Stimulated activated CD8-positive, alpha-beta memory T cell treated with anti-CD3 and anti-CD28 coated beads, Interleukin-15, amount 100 ng/mL, for 24 hours (primary cell): Measurements from ENCODE around the gene MICAL2.
"Not testable (repeated sequence)": the region's sequence is repeated elsewhere in the genome, so short reads cannot be mapped to it uniquely, and the experiment has no call there.

Experiments used
- DNase-seq: peaks from one replicate; pipeline ENCODE4 v3.0.0-alpha.2; 2020; ENCODE audit warnings: low read depth

MICAL2 gene

DNA sequence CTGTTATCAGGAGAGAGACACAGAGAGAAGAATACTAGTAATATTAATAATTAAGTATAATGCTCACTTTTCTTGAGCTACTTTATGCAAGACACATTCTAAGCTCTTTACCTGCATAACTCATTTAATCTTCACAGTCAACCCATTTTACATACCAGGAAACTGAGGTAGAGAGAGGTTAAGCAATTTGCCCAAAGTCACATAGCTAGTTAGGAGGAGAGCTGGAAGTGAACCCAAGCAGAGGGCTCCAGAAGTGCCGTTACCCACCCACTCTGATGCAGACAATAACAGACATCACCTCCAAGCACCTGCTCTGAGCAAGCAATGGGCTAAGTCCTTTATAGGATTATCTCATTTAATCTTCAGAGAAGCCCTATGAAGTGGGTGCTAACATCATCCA, 24.8 kb downstream of the MICAL2 start:
- DNase-seq: no peak

DNA sequence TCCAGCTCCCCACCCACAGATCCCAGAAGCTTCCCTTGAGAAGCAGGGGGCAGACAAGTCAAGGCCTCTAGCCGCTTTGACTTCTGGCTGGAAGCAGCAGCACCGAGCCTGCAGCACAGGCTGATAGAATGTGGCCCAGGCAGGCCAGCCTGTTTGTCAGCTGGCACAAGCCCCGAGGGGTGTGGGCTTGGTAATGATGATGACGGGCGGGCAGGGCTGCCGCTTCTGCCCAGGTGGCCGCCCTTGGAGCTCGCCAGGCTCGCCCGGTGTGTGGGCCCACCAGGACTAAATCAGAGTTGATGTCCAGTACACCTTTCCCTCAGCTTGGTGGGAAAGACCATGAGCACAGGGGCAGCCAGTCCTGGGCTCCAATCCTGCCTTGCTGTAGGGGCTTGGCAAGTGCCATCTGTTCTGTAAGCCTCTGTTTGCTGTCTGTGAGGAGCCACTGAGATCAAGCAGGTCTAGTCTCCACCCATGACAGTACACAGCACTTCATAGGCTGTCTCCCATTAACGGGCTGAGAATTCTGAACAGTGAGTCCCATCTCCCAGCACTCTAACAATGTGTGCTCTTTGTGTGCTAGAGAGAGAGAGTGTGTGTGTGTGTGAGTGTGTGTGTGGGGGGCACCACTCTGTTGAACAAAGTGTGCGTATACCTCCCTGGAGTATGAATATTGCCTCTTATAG, 26.8 kb downstream of the MICAL2 start:
- no peak for DNase-seq

DNA sequence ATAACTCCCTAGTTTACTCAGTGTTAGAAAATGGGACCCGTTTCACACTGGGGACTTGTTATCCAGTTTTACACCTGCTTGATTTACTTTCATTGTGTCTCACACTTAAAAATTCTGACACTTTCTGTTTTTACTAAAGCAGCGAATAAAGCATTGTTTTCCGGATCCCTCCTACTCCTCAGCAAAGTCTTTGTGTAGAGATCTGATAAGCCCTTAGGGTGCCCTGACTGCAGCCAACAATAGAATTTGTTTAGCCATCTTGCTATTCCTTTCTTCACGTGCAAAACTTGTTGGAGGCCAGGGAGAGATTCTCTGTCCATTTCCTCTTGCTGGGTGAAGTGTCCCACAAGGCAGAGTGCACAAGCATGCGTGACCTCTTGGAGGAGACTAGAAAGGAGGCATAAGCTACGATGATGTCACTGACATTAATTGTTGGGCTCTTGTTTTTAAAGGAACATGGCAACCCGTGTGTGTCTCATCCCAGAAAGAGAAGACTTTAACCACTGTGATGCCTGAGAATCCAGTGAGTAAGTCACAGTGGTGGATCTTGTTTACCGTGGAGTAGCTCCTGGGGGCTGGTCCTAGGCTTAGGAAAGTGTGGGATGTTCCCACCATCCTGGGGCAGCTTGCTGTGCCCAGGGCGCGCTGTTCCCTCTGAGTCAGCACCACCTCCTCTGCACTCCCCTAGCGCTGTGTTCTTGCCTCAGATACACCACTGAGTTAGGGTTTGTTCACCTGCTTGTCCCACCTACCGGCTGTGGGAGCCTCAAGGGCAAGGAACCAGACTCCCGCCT, 27.7 kb downstream of the MICAL2 start:
- DNase-seq: no peak

DNA sequence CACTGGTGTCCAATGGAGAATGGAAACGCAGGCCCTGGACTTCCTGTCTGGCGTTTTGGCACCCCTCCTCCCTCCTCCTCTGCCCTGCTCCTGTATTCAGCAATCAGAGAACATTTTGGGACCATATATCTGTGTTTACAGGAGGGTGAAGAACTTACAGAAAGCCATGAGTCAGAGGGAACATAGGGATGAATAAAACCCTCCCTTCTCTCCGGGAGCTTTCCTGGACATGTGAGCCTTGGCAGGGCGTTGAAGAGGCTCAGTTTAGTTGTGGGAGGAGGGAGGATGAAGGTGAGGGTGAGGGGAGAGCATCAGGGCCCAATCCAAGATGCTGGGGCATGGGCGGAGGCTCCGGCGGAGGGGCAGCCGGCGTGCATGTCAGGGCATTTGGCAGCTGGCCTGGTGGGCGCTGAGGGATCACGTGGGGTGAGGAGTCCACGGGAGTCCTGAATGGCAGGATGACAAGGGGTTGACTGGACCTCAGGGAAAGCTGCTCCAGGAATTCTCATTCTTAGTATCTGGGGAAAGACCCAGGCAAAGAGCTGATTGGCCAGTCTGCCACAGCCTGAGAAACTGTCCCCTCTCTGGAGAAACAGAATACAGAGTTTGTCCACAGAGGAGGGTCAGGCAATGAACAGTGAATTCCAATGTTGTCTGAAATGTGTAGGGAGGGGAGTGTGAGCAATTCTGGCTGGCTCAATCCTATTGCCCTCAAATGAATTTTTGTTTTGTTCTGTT, 28.9 kb downstream of the MICAL2 start:
- DNase-seq: no peak

DNA sequence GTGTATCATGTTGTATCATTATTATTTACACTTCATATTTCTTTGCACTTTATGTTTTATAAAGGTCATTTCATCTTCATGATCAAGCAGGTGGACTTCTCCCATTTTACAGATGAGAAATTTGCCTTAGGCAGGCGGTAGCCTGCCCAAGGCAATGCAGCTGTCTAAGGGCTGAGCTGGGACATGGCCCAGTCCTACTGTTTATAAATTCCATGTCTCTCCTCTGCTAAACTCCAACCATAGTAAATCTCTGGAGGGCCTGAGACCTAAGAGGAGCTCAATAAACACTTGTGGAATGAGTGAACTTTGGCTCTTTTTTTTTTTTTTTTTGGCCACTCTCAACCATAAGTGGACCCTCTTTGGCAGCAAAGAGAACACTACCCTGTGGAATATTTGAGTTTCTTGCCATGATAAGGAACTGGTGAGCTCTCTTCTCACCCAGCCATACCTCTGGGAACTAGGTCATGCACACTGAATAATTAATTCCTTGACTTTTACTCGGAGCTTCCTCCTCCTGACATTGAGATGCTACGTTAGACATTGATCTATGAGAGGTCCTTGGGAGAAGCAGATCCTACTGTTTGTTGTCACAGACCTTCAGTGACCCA, 29.9 kb downstream of the MICAL2 start:
- no peak for DNase-seq

DNA sequence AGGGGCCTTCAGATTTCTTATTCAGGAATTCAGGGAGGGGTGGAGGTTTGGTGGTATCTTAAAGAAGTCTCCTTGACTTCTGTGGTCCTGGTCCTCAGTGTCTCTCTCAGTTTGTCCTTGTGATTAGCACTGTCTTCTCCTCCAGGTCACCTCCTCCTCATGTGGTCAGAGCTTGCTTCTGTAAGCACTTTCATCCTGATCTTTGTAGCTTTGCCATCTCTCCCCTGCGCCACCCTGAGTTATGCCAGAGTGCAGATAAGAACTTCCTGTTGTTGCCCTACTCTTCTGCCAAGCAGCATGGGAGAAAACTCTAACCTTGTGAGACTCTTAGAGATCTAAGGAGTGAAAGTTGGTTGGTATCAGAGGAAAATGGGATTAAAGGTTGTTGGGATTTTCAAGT, 30.9 kb downstream of the MICAL2 start:
- DNase-seq: no peak

DNA sequence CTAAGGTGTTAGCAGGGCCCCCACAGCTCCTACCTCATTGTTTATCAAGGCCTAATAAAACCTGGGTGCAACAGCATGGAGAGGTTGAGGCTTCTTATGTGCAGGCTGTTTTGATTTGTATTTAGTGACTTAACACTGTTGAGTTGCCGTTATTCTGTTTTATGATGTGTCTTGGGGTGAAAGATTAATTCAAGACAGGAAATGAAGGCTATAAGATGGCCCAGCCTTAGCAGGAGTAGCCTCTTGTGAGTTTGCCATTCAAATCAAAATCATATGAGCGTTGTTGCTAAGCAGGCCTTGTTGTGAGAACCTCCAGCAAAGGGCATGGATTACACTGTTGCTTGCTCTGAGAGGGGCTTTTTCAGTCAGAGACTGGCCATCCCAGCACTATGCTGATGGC, 31.8 kb downstream of the MICAL2 start:
- DNase-seq: no peak

DNA sequence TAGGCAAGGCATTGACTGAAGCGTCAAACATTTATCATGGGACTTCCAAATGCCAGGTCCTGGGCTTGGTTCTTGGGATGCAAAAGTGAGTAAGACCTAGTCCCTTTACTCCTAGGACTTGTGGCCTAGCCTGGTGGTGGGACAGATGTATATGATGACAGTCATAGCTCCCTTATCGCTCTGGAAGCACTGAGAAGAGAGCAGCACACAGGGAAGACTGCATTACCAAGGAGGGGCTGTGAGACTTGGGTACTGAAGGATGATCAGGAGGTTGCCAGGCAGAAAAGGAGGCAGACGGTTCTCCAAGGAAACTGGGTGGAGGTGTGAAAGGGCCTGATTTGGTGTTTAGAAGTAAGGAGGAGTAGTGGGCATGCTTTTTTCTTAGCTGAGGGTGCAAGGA, 32.5 kb downstream of the MICAL2 start:
- no peak for DNase-seq

DNA sequence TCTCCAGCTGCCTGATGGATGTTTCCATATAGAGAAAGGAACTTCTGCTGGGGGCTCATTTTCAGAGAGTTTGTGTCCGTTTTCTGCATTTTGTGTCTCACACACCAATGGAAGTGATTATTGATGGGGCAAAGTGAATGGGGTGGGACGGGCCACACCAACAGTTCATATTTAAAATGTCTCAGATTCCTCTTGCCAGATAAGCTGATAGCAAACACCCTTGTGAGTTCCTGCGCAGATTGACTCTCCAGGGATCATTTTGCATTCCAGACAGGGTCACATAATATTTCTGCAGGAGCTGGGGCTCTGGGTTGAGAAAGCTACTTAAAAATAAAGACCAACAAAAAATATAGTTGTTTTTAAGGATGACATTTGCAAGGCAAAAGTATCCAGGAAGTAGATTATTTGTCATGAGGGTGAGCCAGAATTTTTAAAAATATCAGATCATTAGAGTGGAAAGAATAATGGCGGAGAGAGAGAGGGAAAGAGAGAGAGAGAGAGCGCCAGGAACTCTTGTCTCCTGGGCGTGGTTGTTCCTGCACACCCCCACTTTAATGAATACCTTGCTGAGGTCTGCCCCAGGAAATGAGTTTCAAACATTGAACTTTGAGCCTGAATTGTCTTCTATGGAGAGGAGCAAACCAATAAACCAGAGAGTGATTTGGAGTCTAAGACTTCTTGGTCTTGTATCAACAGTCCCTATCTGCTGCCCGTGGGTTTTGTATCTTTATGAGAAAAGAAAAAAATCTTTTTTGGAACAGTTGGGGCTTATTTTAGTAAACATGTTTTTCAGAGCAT, 33.3 kb downstream of the MICAL2 start:
- no peak for DNase-seq

DNA sequence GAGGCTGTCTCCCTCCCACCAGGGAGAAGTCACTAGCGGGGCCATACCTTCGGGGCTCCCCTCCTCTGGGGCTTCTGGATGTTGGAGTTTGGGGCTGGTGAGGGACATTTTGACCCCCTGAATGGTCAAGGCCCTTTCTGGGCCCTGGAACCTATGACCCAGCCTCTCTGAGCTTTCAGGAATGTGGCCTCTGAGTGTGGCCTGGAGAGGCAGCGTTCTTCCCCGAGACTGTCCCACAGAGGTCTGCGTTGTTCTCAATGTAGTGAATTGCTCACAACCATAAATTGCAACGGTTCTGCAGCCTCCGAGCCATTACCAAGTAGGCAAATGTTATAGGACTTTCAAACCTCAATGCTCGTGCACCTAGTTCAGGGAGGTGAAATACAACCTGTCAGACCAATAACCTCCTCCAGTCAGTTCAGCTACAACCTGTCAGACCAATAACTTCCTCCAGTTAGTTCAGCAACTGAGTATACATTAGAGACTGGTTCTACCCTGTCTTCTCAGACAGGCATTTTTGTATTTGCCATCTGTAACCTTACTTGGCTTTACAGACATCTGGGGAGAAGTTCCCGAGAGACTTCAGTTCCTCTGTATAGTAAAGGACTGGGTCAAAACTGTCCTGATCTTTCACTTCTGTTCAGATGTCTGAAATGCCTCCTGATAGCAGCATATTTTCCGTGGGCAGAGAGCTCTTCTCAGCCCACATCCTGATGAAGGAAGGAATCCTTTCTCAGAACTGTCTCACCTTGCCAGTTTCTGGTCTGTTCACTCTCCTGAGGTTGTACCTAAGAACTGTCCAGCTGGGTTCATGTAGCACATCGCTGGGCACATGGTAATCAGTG, 34.2 kb downstream of the MICAL2 start:
- no peak for DNase-seq

DNA sequence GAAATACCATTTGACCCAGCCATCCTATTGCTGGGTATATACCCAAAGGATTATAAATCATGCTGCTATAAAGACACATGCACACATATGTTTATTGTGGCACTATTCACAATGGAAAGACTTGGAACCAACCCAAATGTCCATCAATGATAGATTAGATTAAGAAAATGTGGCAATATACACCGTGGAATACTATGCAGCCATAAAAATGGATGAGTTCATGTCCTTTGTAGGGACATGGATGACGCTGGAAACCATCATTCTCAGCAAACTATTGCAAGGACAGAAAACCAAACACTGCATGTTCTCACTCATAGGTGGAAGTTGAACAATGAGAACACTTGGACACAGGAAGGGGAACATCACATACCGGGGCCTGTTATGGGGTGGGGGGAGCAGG, 36.3 kb downstream of the MICAL2 start:
- DNase-seq: not testable (repeated sequence)

DNA sequence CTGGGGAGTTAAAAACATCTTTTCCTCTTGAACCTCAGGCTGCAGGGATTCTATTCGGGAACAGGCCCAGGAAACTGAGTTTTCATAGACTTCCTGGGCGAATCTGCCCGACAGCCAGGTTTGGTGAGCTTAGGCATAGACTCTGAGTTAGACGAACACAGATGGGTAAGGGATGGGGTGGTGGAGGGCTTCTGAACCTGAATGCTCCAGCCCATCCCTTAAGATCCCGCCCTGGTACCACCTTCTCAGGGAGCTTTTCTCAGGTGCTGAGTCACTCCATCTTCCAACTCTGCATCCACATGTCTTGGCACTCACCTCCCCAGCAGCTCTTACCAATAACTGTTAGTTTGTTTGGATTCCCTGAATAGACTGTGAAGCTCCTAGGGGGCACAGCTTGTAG, 37.4 kb downstream of the MICAL2 start:
- DNase-seq: no peak

DNA sequence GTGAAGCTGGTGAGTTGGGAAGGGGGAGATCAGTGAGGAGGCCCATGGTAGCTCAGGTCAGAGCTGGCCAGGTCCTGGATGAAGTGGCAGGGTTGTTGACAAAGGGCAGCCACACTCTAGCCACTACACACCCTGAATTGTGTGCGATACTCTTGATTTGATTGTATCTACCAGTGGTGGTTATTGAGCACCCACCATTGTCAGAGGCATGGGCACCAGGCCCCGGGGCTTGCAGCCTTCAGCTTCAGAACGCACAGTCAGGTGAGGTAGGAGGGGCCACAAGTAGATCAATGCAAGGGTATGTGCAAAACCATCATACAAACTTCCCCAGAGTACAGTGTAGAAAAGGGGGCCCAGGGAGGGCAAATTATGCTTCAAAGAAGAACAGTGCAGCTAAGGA, 38.1 kb downstream of the MICAL2 start:
- DNase-seq: no peak

DNA sequence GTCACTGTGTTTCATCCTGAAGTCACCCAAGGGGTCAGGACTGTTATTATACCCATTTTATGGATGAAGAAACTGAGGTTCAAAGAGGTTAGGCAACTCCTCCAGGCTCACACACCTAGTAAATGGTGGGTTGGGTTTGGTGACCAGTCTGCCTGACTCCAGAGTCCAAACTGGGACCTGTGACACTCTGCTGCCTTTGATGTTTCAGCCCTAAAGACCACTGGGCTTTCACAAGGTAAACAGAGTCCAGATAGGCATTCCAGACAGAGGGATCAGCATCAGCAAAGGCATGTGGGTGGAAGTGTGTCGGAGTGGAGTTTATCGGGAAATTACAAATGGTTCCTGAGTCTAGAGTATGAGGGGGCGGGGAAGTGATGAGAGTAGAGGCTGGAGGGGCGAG, 38.5 kb downstream of the MICAL2 start:
- no peak for DNase-seq

DNA sequence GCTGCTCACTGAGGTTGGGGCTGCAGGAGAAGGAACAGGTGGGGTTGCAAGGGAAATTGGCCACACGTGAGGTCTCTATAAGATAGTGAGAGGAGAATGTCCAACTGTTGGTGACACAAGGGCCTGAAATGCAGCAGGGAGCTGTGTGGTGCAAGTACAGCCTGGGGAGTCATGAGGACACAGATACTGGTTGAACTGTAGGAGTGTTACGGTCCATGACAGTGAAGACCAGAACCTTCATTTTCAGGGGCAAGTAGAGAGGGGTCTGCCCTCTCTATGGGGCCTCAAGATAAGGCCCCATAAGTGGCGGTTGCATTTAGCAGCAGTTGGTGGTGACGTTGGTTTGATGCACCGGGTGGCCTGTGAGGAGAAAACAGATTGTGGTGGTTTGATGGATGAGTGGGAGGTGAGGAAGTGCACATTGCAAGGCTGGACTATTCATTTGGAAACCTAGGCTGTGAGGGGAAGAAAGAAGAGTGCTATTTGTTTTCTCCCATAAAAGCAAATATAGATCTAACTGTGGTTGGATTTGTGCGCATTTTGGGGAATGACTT, 39.4 kb downstream of the MICAL2 start:
- DNase-seq: no peak

DNA sequence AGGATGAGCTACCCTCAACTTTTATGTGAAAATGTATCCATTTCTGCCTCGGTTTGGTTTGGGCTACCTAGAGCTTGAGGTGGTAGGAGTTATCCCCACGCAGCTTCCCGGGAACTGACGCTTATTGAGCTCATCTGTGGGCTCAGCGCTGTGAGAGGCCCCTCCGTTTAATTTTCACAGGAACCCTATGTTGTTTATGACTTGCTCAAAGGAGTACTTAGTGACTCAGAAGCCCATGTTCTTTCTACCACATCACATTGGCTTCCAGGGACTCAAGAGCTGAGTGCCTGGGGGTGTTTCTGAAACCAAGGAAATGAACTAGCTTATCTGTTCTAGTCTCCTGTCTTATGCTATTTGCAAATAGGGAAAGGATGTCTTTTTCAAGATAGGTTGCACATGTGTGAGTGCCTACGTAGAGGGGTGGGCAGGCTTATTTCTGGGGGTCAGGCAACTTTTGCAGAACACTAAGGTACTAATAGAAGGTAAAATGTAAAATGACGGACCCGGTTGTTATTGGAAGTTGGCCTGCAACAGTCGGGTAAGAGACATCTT, 40.5 kb downstream of the MICAL2 start:
- peak; percentile 17 for DNase-seq

DNA sequence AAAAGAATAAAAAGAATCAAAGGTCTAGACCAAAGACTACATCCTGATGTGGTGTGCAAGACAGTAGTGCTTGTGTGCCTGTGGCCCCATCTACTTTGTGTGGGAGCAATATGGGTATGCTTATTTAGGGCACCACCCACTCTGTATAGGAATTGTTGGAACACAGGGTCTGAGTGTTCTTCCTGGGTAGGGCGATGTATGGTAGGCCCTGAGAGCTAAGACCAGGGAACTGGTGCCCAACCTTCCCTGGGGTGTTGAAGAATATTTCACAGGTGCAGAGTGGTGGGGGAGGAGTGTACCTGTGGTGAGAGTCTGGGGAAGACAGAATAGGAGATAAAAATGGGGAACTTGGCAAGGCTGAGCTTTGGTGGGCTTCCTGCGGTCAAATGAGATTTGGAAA, 41.9 kb downstream of the MICAL2 start:
- DNase-seq: no peak

DNA sequence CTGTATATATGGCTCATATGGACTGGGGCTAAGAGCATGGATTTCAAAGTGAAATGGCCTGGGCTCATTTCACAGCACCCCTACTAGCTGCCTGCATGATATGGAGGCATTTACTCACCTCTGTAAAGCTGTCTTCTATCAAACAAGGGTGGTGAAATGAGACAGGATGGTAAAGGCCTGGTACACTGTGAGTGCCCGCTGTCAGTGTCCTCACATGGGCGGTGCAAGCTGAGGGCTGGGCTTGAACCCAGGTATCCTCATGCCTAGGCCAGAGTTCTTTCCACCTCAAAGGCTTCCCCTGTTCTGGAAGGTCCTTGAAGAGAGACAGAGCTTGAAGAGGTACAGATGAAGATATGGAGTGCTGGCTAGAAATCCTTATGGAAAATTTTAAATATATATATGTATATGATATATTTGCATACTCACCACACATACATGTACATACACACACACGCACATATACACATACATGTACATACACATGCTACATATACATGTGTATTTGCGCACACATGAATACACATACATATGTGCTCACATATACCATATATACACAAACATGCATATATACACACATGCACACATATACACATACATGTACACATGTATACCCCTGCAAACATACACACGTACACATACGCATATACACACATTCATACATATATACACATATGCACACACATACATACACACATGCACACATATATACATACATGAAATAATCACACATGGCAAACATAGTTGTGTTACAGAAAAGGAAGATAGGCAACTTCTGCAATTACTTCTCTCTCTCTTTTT, 44.7 kb downstream of the MICAL2 start:
- no peak for DNase-seq

DNA sequence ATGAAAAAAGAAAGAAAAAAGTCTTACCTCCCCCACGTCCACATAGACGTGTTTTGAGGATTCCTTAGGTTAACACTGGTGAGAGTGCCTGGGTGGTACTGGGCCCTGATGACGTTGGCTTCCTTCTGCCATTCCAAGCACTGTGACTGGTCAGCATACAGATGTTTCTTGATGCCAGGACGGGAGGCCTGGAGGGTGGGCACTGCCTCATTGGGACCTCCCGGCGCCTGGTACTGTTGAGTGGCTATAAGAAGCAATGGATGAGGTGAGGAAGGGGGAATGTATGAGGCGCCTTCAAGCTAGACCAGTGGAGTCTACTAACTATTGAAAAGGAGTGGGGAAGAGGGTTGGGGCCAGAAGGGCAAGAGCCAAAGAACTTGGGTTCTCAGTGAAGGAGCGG, 45.3 kb downstream of the MICAL2 start:
- no peak for DNase-seq
